H1 (cell line): ENCODE measurements around the gene POLR3G. TPM values are rescaled to one million over a fixed set of nuclear protein-coding genes. Genes with fewer than 3 reads are reported as not detected.

Experiments used
- BACH1 ChIP-seq: IDR thresholded peaks from 2 replicates; pipeline ENCODE4 v1.6.1; 2012; ENCODE audit warnings: low read length, improper control_type of control experiment
- CHD1 ChIP-seq: IDR thresholded peaks from 2 replicates; pipeline ENCODE4 v1.6.1; 2012; ENCODE audit warnings: low read depth, low read length, improper control_type of control experiment
- CTBP2 ChIP-seq: IDR thresholded peaks from 2 replicates; pipeline ENCODE4 v1.7.0; 2011; ENCODE audit warnings: borderline replicate concordance, mild to moderate bottlenecking, moderate library complexity, mixed read lengths, low read length; ENCODE audit not compliant: insufficient read depth, insufficient read length
- EP300 ChIP-seq, 2 experiments: IDR thresholded peaks; 1 replicate in 1 of 2; 2 replicates in 1 of 2; pipeline ENCODE4 v1.6.1; 2011 to 2012; ENCODE audit warnings: low read depth in 2 of 2, low read length in 2 of 2, mild to moderate bottlenecking in 2 of 2, borderline replicate concordance in 1 of 2, inconsistent platforms in 1 of 2, moderate library complexity in 1 of 2
- KDM5A ChIP-seq: fragments of 200-600 bp; IDR thresholded peaks from 2 replicates; pipeline ENCODE4 v1.7.1; 2012; ENCODE audit warnings: mild to moderate bottlenecking, low read length, inconsistent platforms, mixed read lengths
- RBBP5 ChIP-seq: IDR thresholded peaks from 2 replicates; pipeline ENCODE4 v1.7.1; 2012; ENCODE audit warnings: low read depth, mild to moderate bottlenecking, inconsistent platforms, low read length, moderate library complexity, borderline replicate concordance
- SAP30 ChIP-seq: fragments of 300-600 bp; sonication (generic); IDR thresholded peaks from 2 replicates; pipeline ENCODE4 v1.7.1; 2012; ENCODE audit warnings: low read length, moderate library complexity, mild to moderate bottlenecking, inconsistent platforms; ENCODE audit not compliant: insufficient read depth, insufficient replicate concordance
- SRF ChIP-seq: IDR thresholded peaks from 2 replicates; pipeline ENCODE4 v1.6.1; 2011; ENCODE audit warnings: mild to moderate bottlenecking, low read depth, low read length, moderate library complexity
- SUZ12 ChIP-seq: fragments of 200-600 bp; sonication (generic); IDR thresholded peaks from 2 replicates; pipeline ENCODE4 v1.6.1; 2012; ENCODE audit warnings: mild to moderate bottlenecking, inconsistent platforms, low read length, moderate library complexity, mixed read lengths
- TBP ChIP-seq: IDR thresholded peaks from 2 replicates; pipeline ENCODE4 v1.6.1; 2011; ENCODE audit warnings: low read depth, low read length, improper control_type of control experiment
- ZNF274 ChIP-seq: IDR thresholded peaks from 2 replicates; pipeline ENCODE4 v1.7.0; 2012; ENCODE audit warnings: low read length, borderline replicate concordance; ENCODE audit errors: extremely low read depth
- polyA plus RNA-seq, 7 experiments: library from polyadenylated mRNA; depleted of rRNA in 3 of 7; stranded (reverse) in 5 of 7; unstranded in 2 of 7; fragments of >200 nt in 5 of 7; fragments of 200-250 nt in 2 of 7; gene quantifications; 1 replicate in 5 of 7; 2 replicates in 1 of 7; 4 replicates in 1 of 7; pipeline versions ENCODE4 v1.2.1 to v1.2.3, GENCODE V29; 2011 to 2013; ENCODE audit warnings: missing spikeins in 2 of 7, mixed read lengths in 2 of 7
- total RNA-seq: library from RNA; stranded (reverse); fragmentation: NEBNext Ultra II Directional; extraction: Animal tissue kit (Norgen Biotek cat#: 25700); gene quantifications from 2 replicates; pipeline ENCODE4 v1.2.1, GENCODE V29; 2021
- TF ChIP-seq, protein P1 (sequence below): fragments of 300-600 bp; sonication (generic); IDR thresholded peaks from 2 replicates; pipeline ENCODE4 v1.7.1; 2012; ENCODE audit warnings: low read length, moderate library complexity, mild to moderate bottlenecking, inconsistent platforms; ENCODE audit not compliant: insufficient replicate concordance

Gene POLR3G
- total and polyA plus RNA-seq, 2 of the 8 experiments (the other 6 are each of a cell fraction or from before 2014, with no cell fraction given), result 119 to 179 TPM

DNA sequence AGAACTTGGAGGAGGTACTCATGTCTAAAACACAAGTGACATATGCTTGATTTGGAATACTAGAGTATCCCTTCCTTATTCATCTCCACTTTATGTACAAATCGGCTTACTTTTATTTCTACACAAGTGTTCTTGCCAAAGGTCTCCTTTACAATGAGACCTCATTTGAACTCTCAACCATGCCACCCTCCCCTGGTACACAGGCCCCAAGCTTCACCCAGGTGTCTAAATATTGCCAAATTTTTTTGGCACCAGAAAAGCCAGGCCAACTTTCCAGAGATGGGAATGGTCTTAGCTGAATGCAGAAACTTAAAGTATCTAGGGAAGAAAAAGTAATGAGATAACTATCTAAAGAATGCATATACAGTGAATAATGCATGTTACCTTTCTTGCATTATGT, 35.8 kb downstream of the POLR3G start (continued):
- TF ChIP-seq, protein P1, sequence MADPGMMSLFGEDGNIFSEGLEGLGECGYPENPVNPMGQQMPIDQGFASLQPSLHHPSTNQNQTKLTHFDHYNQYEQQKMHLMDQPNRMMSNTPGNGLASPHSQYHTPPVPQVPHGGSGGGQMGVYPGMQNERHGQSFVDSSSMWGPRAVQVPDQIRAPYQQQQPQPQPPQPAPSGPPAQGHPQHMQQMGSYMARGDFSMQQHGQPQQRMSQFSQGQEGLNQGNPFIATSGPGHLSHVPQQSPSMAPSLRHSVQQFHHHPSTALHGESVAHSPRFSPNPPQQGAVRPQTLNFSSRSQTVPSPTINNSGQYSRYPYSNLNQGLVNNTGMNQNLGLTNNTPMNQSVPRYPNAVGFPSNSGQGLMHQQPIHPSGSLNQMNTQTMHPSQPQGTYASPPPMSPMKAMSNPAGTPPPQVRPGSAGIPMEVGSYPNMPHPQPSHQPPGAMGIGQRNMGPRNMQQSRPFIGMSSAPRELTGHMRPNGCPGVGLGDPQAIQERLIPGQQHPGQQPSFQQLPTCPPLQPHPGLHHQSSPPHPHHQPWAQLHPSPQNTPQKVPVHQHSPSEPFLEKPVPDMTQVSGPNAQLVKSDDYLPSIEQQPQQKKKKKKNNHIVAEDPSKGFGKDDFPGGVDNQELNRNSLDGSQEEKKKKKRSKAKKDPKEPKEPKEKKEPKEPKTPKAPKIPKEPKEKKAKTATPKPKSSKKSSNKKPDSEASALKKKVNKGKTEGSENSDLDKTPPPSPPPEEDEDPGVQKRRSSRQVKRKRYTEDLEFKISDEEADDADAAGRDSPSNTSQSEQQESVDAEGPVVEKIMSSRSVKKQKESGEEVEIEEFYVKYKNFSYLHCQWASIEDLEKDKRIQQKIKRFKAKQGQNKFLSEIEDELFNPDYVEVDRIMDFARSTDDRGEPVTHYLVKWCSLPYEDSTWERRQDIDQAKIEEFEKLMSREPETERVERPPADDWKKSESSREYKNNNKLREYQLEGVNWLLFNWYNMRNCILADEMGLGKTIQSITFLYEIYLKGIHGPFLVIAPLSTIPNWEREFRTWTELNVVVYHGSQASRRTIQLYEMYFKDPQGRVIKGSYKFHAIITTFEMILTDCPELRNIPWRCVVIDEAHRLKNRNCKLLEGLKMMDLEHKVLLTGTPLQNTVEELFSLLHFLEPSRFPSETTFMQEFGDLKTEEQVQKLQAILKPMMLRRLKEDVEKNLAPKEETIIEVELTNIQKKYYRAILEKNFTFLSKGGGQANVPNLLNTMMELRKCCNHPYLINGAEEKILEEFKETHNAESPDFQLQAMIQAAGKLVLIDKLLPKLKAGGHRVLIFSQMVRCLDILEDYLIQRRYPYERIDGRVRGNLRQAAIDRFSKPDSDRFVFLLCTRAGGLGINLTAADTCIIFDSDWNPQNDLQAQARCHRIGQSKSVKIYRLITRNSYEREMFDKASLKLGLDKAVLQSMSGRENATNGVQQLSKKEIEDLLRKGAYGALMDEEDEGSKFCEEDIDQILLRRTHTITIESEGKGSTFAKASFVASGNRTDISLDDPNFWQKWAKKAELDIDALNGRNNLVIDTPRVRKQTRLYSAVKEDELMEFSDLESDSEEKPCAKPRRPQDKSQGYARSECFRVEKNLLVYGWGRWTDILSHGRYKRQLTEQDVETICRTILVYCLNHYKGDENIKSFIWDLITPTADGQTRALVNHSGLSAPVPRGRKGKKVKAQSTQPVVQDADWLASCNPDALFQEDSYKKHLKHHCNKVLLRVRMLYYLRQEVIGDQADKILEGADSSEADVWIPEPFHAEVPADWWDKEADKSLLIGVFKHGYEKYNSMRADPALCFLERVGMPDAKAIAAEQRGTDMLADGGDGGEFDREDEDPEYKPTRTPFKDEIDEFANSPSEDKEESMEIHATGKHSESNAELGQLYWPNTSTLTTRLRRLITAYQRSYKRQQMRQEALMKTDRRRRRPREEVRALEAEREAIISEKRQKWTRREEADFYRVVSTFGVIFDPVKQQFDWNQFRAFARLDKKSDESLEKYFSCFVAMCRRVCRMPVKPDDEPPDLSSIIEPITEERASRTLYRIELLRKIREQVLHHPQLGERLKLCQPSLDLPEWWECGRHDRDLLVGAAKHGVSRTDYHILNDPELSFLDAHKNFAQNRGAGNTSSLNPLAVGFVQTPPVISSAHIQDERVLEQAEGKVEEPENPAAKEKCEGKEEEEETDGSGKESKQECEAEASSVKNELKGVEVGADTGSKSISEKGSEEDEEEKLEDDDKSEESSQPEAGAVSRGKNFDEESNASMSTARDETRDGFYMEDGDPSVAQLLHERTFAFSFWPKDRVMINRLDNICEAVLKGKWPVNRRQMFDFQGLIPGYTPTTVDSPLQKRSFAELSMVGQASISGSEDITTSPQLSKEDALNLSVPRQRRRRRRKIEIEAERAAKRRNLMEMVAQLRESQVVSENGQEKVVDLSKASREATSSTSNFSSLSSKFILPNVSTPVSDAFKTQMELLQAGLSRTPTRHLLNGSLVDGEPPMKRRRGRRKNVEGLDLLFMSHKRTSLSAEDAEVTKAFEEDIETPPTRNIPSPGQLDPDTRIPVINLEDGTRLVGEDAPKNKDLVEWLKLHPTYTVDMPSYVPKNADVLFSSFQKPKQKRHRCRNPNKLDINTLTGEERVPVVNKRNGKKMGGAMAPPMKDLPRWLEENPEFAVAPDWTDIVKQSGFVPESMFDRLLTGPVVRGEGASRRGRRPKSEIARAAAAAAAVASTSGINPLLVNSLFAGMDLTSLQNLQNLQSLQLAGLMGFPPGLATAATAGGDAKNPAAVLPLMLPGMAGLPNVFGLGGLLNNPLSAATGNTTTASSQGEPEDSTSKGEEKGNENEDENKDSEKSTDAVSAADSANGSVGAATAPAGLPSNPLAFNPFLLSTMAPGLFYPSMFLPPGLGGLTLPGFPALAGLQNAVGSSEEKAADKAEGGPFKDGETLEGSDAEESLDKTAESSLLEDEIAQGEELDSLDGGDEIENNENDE, result no peak
- TF ChIP-seq TBP (no peak), SRF (no peak), CTBP2 (no peak), CHD1 (no peak), KDM5A (no peak), ZNF274 (no peak), BACH1 (no peak), RBBP5 (no peak), SUZ12 (no peak), EP300 (IDR thresholded peaks at IDR 0.05; ENCODE audit: borderline replicate concordance in 1 of 2, low read depth in 2 of 2, low read length in 2 of 2) (no peak), SAP30 (no peak)
- TF ChIP-seq, all 59 proteins: peak for 0
